GM04503 (cell line): Measurements from ENCODE around the gene XRCC3.

Experiments
- DNase-seq: peaks from one replicate; pipeline ENCODE4 v3.0.0-alpha.2; 2012; ENCODE audit warnings: low read depth

XRCC3 gene

DNA sequence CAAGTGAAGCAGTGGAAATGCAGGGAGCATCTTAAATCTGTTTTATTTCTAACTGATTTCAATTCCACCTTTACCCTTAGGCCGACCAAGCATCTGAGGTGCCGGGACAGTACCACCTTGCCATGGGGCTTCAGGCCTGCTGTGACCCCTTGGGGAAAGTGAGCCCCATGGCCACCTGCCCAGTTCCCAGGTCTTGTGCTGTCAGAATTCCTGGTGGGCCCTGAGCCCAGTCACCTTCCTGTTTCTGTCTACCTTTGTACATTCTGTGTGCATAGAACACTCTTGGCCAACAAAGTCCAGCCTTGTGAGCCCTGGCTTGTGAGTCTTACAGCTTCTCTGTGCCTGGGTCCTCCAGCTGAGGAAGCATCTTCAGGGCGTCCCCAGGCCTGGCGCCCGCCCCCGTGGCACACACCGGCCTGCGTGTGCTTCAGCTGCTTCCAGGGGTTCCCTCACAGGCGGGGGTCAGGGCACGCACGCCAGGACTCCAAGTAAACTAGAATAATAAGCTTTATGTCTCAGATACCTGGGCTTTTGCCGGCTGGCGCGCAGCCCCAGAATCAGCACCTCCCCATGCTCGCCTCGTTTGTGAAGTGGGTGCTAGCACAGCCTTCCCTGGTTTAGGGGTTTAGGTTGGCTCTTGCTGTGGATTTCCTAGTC lies 10.6 kb upstream of the XRCC3 start:
- no peak for DNase-seq

DNA sequence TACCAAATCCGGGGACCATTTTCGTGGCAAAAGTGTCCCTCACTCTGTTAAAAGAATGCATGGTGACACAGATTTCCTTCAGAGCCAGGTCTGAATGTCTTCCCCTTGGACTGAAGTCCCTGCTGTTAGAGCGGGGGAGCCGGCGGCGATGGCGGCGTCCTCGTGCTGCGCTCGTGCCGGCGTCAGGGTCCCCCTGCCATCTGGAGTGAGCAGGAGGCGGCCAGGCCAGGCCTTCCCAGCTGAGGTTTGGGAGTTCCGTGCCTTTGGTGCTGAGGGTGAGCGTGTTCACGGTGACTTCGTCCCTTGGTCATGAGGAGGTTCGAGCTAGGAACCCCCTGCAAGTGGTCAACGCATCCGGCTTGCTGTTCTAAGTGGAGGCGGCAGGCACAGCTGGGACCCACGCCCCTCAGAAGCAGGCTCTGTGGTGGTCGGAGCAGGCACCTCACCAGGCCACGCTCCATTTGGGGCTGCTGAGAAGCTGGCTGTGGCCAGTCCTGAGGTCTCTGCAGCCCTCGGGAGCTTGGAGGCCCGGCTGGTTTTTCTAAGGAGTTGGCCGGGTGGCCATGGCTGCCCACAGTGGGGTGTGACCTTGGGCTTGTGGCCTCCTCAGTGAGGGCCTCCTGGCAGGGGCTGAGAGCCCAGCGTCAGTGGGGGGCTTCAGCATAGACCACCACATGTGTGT lies 9.9 kb upstream of the XRCC3 start:
- DNase-seq, result no peak

DNA sequence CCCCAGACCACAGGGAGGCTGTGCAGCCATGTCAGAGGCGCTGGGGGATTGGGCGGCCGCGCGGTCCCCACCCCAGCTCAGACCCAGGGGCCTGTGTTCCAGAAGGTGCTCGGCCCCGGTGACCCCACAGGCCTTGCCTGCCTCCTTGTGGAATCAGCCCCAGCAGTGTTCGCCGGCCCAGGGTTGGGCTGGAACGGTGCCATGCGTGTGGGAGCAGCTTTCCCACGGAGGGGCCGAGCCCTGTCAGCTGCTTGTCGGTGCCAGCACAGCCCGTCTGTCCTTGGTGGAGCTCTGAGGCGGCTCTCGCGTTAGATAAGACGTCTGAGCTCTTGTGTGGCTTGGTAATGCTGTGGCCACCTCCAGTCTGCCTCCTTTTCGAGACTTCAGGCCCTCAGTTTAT lies 8.9 kb upstream of the XRCC3 start:
- DNase-seq, result no peak

GRCh38 chr14:103723748-103724081 lies 8.5 kb upstream of the XRCC3 start:
- DNase-seq, result no peak

DNA sequence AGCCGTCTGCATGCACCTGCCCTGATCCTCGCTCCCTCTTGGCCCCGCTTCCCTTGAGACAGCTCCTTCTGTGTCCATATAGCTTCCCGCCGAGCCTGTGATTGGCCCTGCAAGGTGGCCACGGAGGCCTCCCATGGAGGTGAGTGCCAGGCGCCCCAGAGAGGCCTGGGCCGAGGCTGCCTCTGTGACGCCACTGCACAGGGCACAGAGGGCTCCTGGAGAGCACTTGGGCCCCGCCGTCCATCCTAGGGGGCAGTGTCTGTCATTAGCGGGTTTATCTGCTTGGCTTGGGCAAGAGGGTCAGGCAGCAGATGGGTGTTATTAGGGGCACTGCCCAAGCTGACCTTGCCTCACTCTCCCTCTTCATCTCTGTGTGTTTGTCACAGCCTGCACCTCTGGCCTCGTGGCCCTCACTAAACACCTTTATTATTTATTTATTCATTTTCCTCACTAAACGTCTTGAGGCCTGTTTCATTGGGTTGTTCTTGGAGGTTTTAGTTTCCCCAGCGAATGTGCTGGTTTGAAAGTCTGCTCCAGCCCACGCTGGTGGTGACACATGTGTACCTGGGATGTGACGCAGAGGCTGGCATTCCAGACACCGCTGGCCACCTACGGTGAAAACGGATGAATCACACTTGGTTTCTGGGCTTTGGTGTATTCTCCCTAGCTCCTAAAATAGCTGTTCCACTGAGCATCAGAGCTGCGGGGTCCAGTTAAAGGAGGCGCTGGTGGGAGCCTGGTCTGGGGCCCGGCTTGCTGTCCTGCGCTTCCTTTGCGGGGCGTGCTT lies 6.3 kb upstream of the XRCC3 start:
- no peak for DNase-seq

GRCh38 chr14:103719751-103720150 lies 4.5 kb upstream of the XRCC3 start:
- no peak for DNase-seq

- DNase-seq, result no peak
Measured at GRCh38 chr14:103718572-103718971, 3.3 kb upstream of the XRCC3 start.

DNA sequence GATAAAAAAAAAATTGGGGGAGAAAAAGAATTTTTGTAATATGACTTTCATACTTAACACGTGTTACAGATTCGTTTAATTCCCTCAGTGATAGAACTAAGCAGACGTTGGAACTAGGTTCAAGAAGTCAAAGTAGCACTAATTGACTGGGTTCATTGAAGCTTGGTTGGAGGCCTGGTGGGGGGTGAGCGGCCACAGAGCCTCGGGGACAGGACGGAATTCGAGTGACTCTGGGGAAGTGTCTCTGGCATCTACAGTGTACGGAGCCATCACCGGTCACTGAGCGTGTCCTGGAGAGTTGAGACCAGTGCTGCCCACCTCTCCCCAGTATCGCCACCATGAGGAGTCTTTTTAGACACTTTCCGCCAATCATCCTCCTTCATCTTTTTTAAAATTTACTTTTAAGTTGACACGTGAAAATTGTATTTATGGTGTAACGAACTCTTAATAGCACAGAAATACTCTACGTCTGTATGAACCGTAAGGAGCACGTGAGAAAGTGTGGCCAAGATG lies 1.7 kb upstream of the XRCC3 start:
- DNase-seq, result no peak

DNA sequence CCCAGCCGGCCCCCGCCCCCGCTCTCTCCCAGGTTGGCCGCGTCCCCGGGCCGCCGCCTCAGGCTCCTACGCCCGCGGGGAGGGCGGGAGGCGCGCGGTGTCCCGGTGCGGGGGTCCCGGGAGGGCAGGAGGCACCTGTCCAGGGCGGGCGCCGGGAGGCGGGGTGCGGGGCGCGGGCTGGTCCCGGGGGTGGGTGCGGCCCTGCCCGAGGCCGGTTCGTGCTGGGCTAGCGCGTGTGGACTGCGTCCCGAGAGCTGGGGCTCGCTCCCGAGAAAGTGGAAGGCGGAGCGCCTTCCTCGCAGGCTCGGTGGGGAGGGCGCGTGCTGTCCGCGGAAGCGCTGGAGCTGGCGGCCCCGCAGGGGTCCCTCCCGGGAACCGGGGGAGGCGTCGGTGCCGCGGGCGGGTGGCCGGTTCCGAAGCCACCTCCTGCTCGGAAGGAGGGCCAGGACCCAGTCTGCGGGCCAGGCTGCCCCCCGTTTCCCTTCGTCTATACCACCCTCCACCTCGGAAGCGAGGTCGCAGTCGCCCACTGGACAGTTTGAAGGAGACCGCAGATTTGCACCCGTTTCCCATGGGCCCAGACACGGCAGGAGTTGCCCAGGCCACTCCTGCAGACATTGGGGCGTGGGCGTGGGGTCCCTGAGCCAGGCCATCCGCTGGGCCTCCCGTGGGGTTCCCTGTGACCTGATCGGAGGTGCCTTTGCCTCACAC lies 995 bp upstream of the XRCC3 start:
- no peak for DNase-seq

GRCh38 chr14:103714063-103714724 lies 1.1 kb downstream of the XRCC3 start:
- DNase-seq, result no peak

- DNase-seq, result no peak
Measured at GRCh38 chr14:103713304-103714062, 1.8 kb downstream of the XRCC3 start.

DNA sequence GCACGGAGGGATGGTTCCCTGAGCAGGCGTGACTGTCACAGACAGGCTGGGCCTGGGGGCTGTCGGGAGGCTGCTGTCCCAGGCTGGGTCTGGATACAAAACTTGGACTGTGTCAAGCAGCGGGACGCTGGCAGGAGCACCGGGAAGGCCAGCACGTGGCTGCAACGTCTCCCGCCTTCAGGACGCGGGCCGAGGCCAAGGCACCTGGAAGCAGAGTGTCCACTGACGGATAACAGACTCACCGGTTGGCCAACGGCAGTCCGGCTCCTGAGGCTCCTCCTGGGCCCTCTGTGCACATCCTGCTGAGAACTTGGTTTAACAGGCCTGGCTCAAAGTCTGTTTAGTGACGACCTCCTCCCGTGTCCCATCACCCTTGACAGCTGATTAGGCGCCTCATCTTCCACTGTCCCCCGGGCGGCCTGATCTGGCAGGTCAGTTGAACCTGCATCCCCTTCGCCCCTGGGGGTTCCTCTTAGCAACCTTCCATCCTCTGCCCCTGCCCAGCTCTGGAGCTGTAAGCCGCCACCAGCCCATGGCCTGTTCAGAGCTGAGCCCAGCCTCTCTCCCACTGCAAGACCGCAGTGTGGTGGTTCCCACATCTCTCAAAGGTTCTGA lies 2.5 kb downstream of the XRCC3 start:
- no peak for DNase-seq

- no peak for DNase-seq
Measured at GRCh38 chr14:103711516-103712431, 3.5 kb downstream of the XRCC3 start.

DNA sequence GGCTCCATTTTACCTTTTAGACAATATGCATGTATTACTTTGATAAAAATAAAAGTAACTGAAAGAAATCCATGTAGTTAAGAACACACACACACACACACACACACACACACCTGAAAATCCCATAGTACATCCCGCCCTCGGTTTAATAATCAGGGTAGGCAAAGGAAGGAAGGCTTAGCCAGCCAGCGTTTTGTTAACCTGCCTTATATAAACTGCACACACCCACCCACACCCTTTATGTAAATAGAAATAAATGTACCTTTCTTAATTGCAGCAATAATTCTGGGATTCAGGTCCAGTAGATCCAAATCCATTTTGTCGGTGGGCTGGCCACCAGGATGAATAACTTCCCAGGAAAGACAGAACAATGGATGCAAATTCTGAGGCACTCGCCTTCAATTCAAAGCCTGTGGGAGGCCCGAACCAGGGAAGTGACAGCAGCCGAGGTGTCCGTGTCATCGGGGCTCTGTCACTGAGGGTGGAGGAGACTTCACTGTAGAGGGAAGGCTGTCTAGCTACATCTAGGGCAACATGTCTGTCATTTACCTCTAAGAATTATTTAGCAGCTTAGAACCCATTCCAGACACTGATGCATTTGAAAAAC lies 4.4 kb downstream of the XRCC3 start:
- DNase-seq, result no peak

GRCh38 chr14:103709814-103710213 lies 5.4 kb downstream of the XRCC3 start:
- DNase-seq, result no peak

DNA sequence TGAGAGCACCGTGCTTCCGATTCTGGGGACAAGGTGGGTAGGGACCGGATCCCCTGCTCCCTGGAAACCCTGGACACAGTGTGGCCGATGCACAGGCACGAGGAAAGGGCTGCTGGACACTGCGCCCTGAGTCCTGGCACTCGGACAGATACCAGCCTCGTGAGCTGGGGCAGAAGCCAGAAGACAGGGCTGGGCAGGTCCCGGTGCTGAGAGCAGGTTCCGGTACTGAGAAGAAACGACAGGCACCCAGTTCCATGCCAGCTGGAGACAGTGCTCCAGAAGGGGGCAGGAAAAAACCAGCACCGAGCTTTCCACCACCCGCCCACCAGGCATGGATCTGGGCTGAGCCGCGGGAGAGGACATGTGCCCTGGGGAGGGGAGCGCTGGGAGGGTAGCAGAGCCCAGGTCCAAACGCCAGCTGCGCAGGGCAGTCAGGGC lies 6.5 kb downstream of the XRCC3 start:
- DNase-seq, result no peak

- no peak for DNase-seq
Measured at GRCh38 chr14:103707329-103708263, 7.7 kb downstream of the XRCC3 start.
